GM23338 (cell line): ENCODE results near the gene ITCH. TPM values are rescaled to one million over a fixed set of nuclear protein-coding genes. Genes with fewer than 3 reads are reported as not detected.

Experiments used
- ATAC-seq: fragments of 200-7000 bp; cut with Tn5 transposase; 3 replicates; pipeline ENCODE4 v1.9.1; 2020
- DNase-seq: peaks from one replicate; pipeline ENCODE4 v3.0.0-alpha.2; 2015; ENCODE audit warnings: low spot score
- H2AFZ ChIP-seq: fragments of 200-600 bp; sonication (generic); 2 replicates; pipeline ENCODE4 v1.8.0; 2016; ENCODE audit warnings: antibody characterized with exemption, mild to moderate bottlenecking, moderate library complexity
- H3F3A ChIP-seq: fragments of 200-600 bp; sonication (generic); replicated peaks from 2 replicates; pipeline ENCODE4 v1.8.0; 2017; ENCODE audit warnings: antibody characterized with exemption, mixed run types, low read depth
- H3K27ac ChIP-seq: fragments of 200-600 bp; sonication (generic); 2 replicates; pipeline ENCODE4 v1.6.1; 2016; ENCODE audit warnings: low read depth
- H3K27me3 ChIP-seq: fragments of 200-600 bp; sonication (generic); 2 replicates; pipeline ENCODE4 v1.8.0; 2016; ENCODE audit warnings: mild to moderate bottlenecking, mixed run types, moderate library complexity; ENCODE audit not compliant: insufficient read depth
- H3K36me3 ChIP-seq: fragments of 200-600 bp; sonication (generic); 2 replicates; pipeline ENCODE4 v1.8.0; 2016; ENCODE audit warnings: mild to moderate bottlenecking; ENCODE audit not compliant: insufficient read depth
- H3K4me1 ChIP-seq: fragments of 200-600 bp; sonication (generic); 2 replicates; pipeline ENCODE4 v1.8.0; 2016; ENCODE audit warnings: mild to moderate bottlenecking, moderate library complexity; ENCODE audit not compliant: insufficient read depth
- H3K4me2 ChIP-seq: fragments of 200-600 bp; sonication (generic); 2 replicates; pipeline ENCODE4 v1.7.1; 2017; ENCODE audit warnings: mixed run types
- H3K4me3 ChIP-seq: fragments of 200-600 bp; sonication (generic); 2 replicates; pipeline ENCODE4 v1.6.1; 2016; ENCODE audit warnings: mixed run types
- H3K79me2 ChIP-seq: fragments of 200-600 bp; sonication (generic); replicated peaks from 2 replicates; pipeline ENCODE4 v1.8.0; 2017; ENCODE audit warnings: mild to moderate bottlenecking; ENCODE audit not compliant: insufficient read depth
- H3K9me2 ChIP-seq: fragments of 200-600 bp; sonication (generic); 2 replicates; pipeline ENCODE4 v1.8.0; 2017; ENCODE audit not compliant: insufficient read depth
- H4K20me1 ChIP-seq: fragments of 200-600 bp; sonication (generic); replicated peaks from 2 replicates; pipeline ENCODE4 v1.8.0; 2017; ENCODE audit warnings: mild to moderate bottlenecking; ENCODE audit not compliant: insufficient read depth
- H3K27ac Mint-ChIP-seq: 2 replicates; pipeline ENCODE4 v1.8.0; 2020; ENCODE audit warnings: inconsistent platforms, mild to moderate bottlenecking, moderate library complexity, mixed read lengths
- H3K27me3 Mint-ChIP-seq: 3 replicates; pipeline ENCODE4 v1.8.0; 2022; ENCODE audit warnings: low read depth, mild to moderate bottlenecking, moderate library complexity, mixed read lengths, inconsistent platforms; ENCODE audit not compliant: insufficient read depth, poor library complexity
- H3K36me3 Mint-ChIP-seq: 3 replicates; pipeline ENCODE4 v1.8.0; 2021; ENCODE audit warnings: low read depth, mild to moderate bottlenecking, inconsistent platforms, moderate library complexity, mixed read lengths
- H3K4me1 Mint-ChIP-seq: 3 replicates; pipeline ENCODE4 v1.8.0; 2020; ENCODE audit warnings: mild to moderate bottlenecking, inconsistent platforms, mixed read lengths
- H3K4me3 Mint-ChIP-seq: 3 replicates; pipeline ENCODE4 v1.8.0; 2021; ENCODE audit warnings: moderate library complexity, mild to moderate bottlenecking, inconsistent platforms, mixed read lengths
- H3K9me3 Mint-ChIP-seq: 3 replicates; pipeline ENCODE4 v1.8.0; 2020; ENCODE audit warnings: moderate library complexity, mild to moderate bottlenecking, inconsistent platforms, mixed read lengths
- CTCF ChIP-seq, 2 experiments: fragments of 200-600 bp in 1 of 2; sonication (generic) in 1 of 2; conservative IDR thresholded peaks; 2 replicates each; pipeline versions ENCODE4 v1.5.1 to v1.6.1; 2016 to 2017; ENCODE audit warnings: antibody characterized with exemption in 2 of 2, low read depth in 2 of 2, mild to moderate bottlenecking in 2 of 2, moderate library complexity in 1 of 2
- EZH2 ChIP-seq: fragments of 200-600 bp; sonication (generic); IDR thresholded peaks from one replicate; pipeline ENCODE4 v1.8.0; 2017; ENCODE audit warnings: antibody characterized with exemption, mild to moderate bottlenecking, low read depth; ENCODE audit not compliant: unreplicated experiment
- EZH2phosphoT487 ChIP-seq: fragments of 200-600 bp; sonication (generic); IDR thresholded peaks from one replicate; pipeline ENCODE4 v1.8.1; 2018; ENCODE audit warnings: antibody characterized with exemption; ENCODE audit not compliant: unreplicated experiment
- ZNF114 ChIP-seq: fragments of 250-450 bp; sonication (Bioruptor Pico); IDR thresholded peaks from 2 replicates; pipeline ENCODE4 v1.5.0; 2020; ENCODE audit warnings: mild to moderate bottlenecking, moderate library complexity
- ZNF462 ChIP-seq: fragments of 250-450 bp; sonication (Bioruptor Pico); IDR thresholded peaks from 2 replicates; pipeline ENCODE4 v1.5.0; 2020; ENCODE audit warnings: mild to moderate bottlenecking, moderate library complexity
- polyA plus RNA-seq: library from polyadenylated mRNA; unstranded; fragments of >200 nt; fragmentation: Nextera tagmentation; extraction: Ambion mirVana; gene quantifications from 2 replicates; pipeline ENCODE4 v1.2.1, GENCODE V29; 2016
- total RNA-seq: library from RNA; depleted of rRNA; stranded (reverse); fragments of >200 nt; shearing (Covaris generic); gene quantifications from 2 replicates; pipeline ENCODE4 v1.2.3, GENCODE V29; 2014
- TF ChIP-seq, protein P1 (sequence below): IDR thresholded peaks from one replicate; pipeline ENCODE4 v1.6.1; 2018; ENCODE audit warnings: antibody characterized with exemption; ENCODE audit not compliant: unreplicated experiment

Gene ITCH
- total and polyA plus RNA-seq, 2 experiments from 2014 or later, result 16.4 to 31.6 TPM

DNA sequence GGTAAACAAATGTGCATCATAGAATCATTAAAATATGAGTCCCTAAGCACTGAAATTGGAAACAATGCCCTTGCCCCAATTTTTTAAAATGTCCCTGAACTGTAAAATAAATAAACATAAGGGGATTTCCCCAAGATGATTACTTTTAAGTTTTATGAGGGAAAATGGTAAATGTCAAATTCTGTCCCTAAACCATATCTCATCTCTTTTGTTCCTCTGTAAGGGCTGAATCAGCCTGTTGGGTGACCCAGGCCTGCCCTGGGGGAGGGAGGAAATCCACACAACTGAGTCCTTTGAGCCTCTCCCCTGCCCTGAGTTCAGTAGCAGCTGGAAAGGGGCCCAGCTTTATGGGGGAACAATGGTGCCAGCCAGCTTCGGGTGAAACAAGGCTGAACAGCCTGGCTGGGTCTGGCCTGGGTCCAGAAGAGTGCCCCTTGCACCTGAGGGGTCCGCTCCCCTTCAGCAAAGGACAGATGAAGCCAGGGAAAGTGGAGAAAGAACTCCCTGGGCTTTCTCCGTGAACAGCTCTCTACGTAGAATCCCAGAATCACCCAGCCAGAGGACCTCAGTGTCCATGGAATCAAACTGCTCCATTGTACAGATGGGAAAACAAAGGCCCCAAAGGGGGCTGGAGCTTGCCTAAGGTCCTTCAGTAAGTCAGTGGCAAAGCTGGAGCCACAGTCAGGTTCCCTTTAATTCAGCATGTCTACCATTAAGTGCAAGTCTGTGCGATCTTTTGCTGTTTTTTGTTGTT is 28.2 kb upstream of the ITCH start (continued):
- no peak for TF ChIP-seq CTCF (conservative IDR thresholded peaks at IDR 0.05; ENCODE audit: low read depth in 2 of 2)
- TF ChIP-seq EZH2phosphoT487, result no peak
- TF ChIP-seq ZNF462, result no peak

DNA sequence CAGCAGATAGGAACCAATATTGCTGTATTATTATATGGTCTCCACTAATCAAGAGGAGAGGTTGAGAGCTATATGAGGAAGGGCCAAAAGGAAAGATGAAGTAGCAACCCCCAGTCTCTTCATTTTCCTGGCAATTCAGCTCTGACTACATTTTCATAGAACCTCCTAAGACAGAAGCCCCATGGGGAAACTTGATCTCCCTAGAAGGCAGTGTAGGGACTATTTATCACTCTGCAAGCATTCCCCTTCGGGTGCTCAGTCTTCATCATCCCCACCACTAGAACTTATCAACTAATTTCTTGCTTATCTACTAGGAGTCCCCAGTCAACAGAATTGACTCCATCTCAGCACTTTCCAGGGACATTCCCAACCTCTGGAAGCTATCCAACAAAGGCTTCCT is 25.5 kb upstream of the ITCH start:
- no peaks in the 10 kb centered on the region for H3K9me2 ChIP-seq
- DNase-seq, result no peak
- no peak for ATAC-seq
- no peaks in the 10 kb centered on the region for H3K36me3 ChIP-seq
- Mint-ChIP-seq H3K27me3 (no peaks in the 10 kb centered on the region), H3K4me1 (no peaks in the 10 kb centered on the region), H3K36me3 (no peaks in the 10 kb centered on the region; the same call in 2 of the 3 replicates), H3K27ac (no peak overlapping the region), H3K9me3 (no peaks in the 10 kb centered on the region; the same call in 2 of the 3 replicates), H3K4me3 (no peak overlapping the region)
- H3K79me2 ChIP-seq, result no peaks in the 10 kb centered on the region
- no peaks in the 10 kb centered on the region for H4K20me1 ChIP-seq
- H3K4me3 ChIP-seq, result no peak overlapping the region
- H3K4me2 ChIP-seq, result no peak overlapping the region
- no peak overlapping the region for H3K27ac ChIP-seq
- H3K4me1 ChIP-seq, result no peaks in the 10 kb centered on the region
- no peaks in the 10 kb centered on the region for H3K27me3 ChIP-seq
- no peaks in the 10 kb centered on the region for H3F3A ChIP-seq
- H2AFZ ChIP-seq, result peak overlapping the region; percentile 80
- TF ChIP-seq, protein P1, sequence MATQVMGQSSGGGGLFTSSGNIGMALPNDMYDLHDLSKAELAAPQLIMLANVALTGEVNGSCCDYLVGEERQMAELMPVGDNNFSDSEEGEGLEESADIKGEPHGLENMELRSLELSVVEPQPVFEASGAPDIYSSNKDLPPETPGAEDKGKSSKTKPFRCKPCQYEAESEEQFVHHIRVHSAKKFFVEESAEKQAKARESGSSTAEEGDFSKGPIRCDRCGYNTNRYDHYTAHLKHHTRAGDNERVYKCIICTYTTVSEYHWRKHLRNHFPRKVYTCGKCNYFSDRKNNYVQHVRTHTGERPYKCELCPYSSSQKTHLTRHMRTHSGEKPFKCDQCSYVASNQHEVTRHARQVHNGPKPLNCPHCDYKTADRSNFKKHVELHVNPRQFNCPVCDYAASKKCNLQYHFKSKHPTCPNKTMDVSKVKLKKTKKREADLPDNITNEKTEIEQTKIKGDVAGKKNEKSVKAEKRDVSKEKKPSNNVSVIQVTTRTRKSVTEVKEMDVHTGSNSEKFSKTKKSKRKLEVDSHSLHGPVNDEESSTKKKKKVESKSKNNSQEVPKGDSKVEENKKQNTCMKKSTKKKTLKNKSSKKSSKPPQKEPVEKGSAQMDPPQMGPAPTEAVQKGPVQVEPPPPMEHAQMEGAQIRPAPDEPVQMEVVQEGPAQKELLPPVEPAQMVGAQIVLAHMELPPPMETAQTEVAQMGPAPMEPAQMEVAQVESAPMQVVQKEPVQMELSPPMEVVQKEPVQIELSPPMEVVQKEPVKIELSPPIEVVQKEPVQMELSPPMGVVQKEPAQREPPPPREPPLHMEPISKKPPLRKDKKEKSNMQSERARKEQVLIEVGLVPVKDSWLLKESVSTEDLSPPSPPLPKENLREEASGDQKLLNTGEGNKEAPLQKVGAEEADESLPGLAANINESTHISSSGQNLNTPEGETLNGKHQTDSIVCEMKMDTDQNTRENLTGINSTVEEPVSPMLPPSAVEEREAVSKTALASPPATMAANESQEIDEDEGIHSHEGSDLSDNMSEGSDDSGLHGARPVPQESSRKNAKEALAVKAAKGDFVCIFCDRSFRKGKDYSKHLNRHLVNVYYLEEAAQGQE, result no peak
- TF ChIP-seq EZH2 (no peak), ZNF114 (CRISPR knock-in tag) (no peak)
